ENCODE data around the gene LHFPL3.
A peak's percentile ranks its signal among the peaks of the same experiment; 100 is the strongest.

LHFPL3 gene

DNA sequence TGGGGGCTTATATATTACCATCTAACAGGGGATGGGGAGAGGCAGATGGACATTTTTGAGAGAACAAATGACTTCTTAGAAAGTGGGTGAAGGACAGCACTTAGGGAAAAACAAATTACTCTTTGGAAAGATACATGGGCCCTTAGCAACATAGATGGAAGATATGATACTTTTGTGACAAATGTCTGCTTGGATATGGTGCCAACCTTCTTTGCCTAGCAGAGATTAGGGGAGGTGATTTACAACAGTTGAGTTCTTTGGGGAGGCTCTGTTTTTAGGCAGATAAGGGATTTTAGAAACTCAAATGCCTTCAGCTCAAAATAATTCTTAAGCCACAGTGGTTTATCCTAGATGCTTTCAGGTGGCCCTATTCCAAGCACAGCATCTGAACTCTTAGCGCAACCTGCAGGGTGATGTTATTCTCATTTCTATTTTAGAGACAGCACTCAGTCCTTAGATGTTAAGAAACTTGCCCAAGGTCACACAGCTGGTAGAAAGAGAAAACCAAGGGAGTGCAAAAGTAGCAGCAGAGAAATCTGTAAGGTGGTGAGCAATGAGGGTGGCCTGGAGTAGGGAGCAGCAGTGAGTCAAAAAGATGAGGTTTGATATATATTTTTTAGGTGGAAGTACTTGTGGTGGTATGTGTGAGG is 610.5 kb downstream of the LHFPL3 start:
- no peak for DNase-seq
- Histone ChIP-seq H3K4me1 (peaks cover 0 to 1% (median under 1%) of the 10 kb centered on the region in 4 donors), H3K9me3 (no peaks in the 10 kb centered on the region), H3K27ac (no peak overlapping the region), H3K27me3 (no peaks in the 10 kb centered on the region), H3K4me3 (no peak overlapping the region), H3K36me3 (no peaks in the 10 kb centered on the region)
- TF ChIP-seq, protein P1, sequence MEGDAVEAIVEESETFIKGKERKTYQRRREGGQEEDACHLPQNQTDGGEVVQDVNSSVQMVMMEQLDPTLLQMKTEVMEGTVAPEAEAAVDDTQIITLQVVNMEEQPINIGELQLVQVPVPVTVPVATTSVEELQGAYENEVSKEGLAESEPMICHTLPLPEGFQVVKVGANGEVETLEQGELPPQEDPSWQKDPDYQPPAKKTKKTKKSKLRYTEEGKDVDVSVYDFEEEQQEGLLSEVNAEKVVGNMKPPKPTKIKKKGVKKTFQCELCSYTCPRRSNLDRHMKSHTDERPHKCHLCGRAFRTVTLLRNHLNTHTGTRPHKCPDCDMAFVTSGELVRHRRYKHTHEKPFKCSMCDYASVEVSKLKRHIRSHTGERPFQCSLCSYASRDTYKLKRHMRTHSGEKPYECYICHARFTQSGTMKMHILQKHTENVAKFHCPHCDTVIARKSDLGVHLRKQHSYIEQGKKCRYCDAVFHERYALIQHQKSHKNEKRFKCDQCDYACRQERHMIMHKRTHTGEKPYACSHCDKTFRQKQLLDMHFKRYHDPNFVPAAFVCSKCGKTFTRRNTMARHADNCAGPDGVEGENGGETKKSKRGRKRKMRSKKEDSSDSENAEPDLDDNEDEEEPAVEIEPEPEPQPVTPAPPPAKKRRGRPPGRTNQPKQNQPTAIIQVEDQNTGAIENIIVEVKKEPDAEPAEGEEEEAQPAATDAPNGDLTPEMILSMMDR (IDR thresholded peaks at IDR 0.05) = no peak
- intact Hi-C loops (cut with DNase I; ENCODE audit: low total_unique reads) = no loop called here

GRCh38 chr7:104940023-104940710 is 611.8 kb downstream of the LHFPL3 start:
- peaks cover 0 to 13% (median 5%) of the 10 kb centered on the region in 4 donors for H3K4me1 ChIP-seq
- H3K36me3 ChIP-seq = no peaks in the 10 kb centered on the region
- no peaks in the 10 kb centered on the region for H3K9me3 ChIP-seq
- TF ChIP-seq, protein P1 (IDR thresholded peaks at IDR 0.05) = no peak
- H3K4me3 ChIP-seq = no peak overlapping the region
- H3K27me3 ChIP-seq = no peaks in the 10 kb centered on the region
- H3K27ac ChIP-seq = no peak overlapping the region
- intact Hi-C loops (cut with DNase I; ENCODE audit: low total_unique reads) = no loop called here
- no peak for DNase-seq

DNA sequence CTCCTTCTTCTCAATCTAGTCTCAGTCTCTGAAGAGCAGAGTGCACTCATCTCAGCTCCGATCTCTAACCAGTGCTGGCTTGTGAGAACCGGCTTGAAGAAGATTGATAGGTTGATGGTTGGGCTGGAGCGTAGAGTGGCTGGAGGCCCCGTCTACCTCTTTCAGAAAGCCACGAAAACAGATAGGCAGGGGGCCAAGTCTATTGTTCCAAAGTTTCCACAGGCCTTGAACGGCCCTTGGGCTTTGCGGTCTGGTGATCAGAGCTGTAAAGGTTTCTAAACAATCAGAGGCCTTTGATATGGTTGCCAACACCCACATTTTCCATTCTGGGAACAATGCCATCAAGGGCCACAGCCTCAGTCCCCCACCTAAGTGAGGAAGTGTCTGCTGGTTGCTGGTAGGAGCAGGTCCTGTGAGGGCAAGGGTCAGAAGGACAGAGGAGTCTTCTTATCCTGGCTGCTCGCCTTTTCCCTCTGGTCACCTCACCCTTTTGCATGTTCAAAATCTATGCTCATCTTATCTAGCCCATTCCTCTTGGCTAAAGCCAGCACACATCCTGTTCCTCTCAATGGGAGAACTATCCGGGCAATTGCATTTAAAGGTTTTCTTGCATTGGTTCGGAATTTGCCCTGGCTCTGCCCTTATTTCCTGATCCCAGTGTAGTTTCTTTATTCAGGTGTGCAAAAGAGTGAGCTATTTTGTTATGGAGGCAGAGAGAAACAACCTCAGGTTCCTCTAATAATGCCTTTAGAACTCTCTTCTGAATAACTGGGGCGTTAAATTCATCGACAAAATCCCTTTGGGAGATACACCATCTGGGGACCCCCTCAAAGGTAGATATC is 615.3 kb downstream of the LHFPL3 start:
- Histone ChIP-seq H3K4me3 (no peak overlapping the region), H3K36me3 (no peaks in the 10 kb centered on the region), H3K27ac (peak overlapping the region; percentile 84 to 92), H3K27me3 (no peaks in the 10 kb centered on the region), H3K4me1 (peaks cover 0 to 28% (median 18%) of the 10 kb centered on the region in 4 donors), H3K9me3 (no peaks in the 10 kb centered on the region)
- TF ChIP-seq, protein P1 (IDR thresholded peaks at IDR 0.05) = no peak
- DNase-seq = peak; percentile 51 to 74
- intact Hi-C loops (cut with DNase I; ENCODE audit: low total_unique reads) = no loop called here

DNA sequence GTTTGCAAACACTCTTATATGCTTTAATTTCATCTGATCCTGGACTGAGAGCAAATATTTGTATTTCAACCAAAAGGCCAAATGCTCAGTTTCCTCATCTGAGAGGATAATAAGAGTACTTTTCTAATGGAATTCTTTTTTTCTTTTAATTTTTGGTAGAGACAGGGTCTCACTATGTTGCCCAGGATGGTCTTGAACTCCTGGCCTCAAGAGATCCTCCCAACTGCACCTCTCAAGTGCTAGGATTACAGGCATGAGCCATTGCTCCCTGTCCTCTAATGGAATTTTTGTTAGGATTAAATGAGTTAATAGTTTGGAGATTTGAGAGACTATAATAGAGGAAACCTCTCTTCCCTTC is 617.2 kb downstream of the LHFPL3 start:
- intact Hi-C loops (cut with DNase I; ENCODE audit: low total_unique reads) = no loop called here
- H3K4me3 ChIP-seq = peak overlapping the region in 1 of 2 donors; percentile 32

GRCh38 chr7:104946338-104946737 is 617.9 kb downstream of the LHFPL3 start:
- TF ChIP-seq, protein P1 (IDR thresholded peaks at IDR 0.05) = no peak
- Histone ChIP-seq H3K27me3 (no peaks in the 10 kb centered on the region), H3K36me3 (no peaks in the 10 kb centered on the region), H3K4me3 (no peak overlapping the region), H3K4me1 (peaks cover 0 to 43% (median 22%) of the 10 kb centered on the region in 4 donors), H3K27ac (peak overlapping the region; percentile 84 to 92), H3K9me3 (no peaks in the 10 kb centered on the region)
- no peak for DNase-seq
- intact Hi-C loops (cut with DNase I; ENCODE audit: low total_unique reads) = no loop called here

More for the DNA sequence above, 617.2 kb downstream of the LHFPL3 start:
- peaks cover 0 to 36% (median 20%) of the 10 kb centered on the region in 4 donors for H3K4me1 ChIP-seq
- DNase-seq = no peak
- H3K27ac ChIP-seq = peak overlapping the region; percentile 84 to 92
- no peaks in the 10 kb centered on the region for H3K36me3 ChIP-seq
- TF ChIP-seq, protein P1 (IDR thresholded peaks at IDR 0.05) = no peak
- no peaks in the 10 kb centered on the region for H3K9me3 ChIP-seq
- no peaks in the 10 kb centered on the region for H3K27me3 ChIP-seq

Data from tibial artery (tissue), 4 donors.